Measurements from ENCODE around the gene SMAD7. TPM values are rescaled to one million over a fixed set of nuclear protein-coding genes. Genes with fewer than 3 reads are reported as not detected.

SMAD7 gene
- total RNA-seq, 1 experiment from 2014 or later: 78.3 TPM

DNA sequence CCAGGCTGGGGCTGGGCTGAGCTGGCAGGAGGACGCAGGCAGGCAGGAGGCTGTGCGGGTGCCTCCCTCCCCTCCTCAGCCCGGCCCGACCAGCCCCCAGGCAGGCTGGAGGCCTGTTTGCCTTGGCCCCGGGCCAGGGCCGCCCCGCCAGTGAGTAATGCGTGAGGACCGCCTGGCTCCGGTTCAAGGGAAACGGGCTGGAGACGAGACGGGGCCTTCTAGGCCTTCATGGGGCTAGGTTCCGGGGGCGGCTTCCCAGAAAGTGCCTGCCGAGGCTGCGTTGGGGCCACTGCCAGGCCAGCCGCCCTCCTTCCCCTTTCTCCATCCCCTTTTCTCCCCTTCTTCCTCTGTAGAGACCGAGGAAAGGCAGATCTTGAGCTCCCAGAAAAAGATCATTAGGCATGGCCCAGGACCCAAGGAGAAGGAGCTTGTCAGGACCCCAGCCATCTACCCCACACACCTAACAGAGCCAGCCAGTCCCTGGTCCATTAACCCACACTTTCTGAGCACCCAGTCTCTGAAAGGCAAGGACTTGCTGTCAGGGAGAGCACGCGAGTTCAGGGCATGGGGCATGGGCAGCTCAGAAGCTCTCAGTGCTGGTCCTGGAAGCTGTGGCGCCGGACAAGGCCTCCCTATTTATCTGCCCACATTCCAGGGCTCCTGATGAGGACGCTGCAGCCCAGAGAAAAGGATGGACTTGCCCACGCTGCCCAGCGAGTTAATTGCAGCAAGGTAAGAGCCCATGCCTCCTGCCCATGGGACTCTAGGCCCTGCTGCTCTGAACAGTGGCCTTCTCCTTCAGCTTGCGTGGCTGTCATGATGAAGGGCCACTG, 48.5 kb downstream of the SMAD7 start:
- Histone ChIP-seq H3K36me3 (replicated peaks; ENCODE audit: control insufficient read depth, insufficient read depth, low read length) (no peaks in the 10 kb centered on the region), H3K4me3 (ENCODE audit: insufficient read depth, low read depth, low read length) (no peak overlapping the region), H3K27me3 (ENCODE audit: control insufficient read depth, insufficient read depth, low read length) (no peaks in the 10 kb centered on the region)
- DNase-seq: no peak

DNA sequence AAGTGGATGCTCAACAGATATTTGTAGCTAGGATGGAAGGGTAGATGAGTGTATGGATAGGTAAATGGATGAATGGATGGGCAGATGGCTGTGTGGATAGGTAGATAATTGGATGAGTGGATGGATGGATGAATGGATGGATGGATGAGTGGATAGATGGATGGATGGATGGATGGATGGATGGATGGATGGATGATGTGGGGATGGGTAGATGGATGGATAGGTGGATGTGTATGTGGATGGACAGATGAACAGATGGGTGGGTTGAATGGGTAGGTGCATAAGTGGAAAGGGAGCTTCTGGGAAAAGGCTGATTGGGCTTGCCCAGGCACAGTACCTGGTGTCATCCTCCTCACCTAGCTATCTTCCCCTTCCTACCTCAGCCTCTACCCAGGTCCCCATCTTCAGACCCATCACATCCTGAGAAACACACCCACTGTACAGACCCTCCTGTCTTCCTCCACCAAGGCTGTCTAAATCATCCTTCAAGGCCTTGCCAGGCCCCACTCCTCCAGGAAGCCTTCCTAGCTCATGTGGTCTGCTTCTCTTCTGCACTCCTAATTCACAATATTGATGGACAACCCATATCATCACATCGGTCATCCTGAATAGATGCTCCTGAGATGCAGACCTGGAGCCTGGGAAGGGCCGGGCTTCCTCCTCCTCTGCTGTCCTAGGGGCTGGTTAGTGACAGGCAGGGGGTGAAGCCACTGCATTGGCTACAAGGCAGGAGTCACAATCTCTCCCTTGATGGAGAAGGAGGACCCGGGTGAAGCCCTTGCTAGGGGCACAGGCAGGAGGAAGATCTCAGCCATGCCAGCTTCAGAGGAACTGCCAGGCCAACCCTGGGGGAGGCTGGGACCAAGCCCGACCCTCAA, 49.4 kb downstream of the SMAD7 start:
- Histone ChIP-seq H3K36me3 (replicated peaks; ENCODE audit: control insufficient read depth, insufficient read depth, low read length) (no peaks in the 10 kb centered on the region), H3K4me3 (ENCODE audit: insufficient read depth, low read depth, low read length) (no peak overlapping the region), H3K27me3 (ENCODE audit: control insufficient read depth, insufficient read depth, low read length) (no peaks in the 10 kb centered on the region)
- DNase-seq: no peak

DNA sequence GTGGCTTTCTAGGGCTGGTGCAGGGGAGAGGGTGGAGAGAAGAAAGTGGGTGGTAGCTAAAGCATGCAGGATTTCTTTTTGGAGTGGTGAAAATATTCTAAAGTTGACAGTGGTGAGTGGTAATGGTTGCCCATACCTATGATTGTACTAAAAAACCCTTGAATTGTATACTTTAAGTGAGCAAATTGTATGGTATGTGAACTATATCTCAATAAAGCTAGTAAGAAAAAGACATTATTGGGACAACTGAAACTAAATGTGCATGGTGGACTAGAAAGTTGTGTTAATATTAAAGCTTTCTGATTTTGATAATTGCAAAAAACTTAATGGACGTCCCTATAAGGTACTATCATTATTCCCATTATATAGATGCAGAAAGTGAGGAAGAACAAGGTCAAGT, 50.3 kb downstream of the SMAD7 start:
- H3K27me3 ChIP-seq (ENCODE audit: control insufficient read depth, insufficient read depth, low read length): no peaks in the 10 kb centered on the region
- no peak overlapping the region for H3K4me3 ChIP-seq (ENCODE audit: insufficient read depth, low read depth, low read length)
- DNase-seq: no peak

GRCh38 chr18:48899558-48900174, 51.1 kb downstream of the SMAD7 start:
- Histone ChIP-seq H3K36me3 (replicated peaks; ENCODE audit: control insufficient read depth, insufficient read depth, low read length) (no peaks in the 10 kb centered on the region), H3K27me3 (ENCODE audit: control insufficient read depth, insufficient read depth, low read length) (no peaks in the 10 kb centered on the region), H3K4me3 (ENCODE audit: insufficient read depth, low read depth, low read length) (no peak overlapping the region)
- no peak for DNase-seq

More for the DNA sequence above, 50.3 kb downstream of the SMAD7 start:
- H3K36me3 ChIP-seq (replicated peaks; ENCODE audit: control insufficient read depth, insufficient read depth, low read length): no peaks in the 10 kb centered on the region

- Histone ChIP-seq H3K27me3 (ENCODE audit: control insufficient read depth, insufficient read depth, low read length) (no peaks in the 10 kb centered on the region), H3K36me3 (replicated peaks; ENCODE audit: control insufficient read depth, insufficient read depth, low read length) (no peaks in the 10 kb centered on the region), H3K4me3 (ENCODE audit: insufficient read depth, low read depth, low read length) (no peak overlapping the region)
- no peak for DNase-seq
Measured at GRCh38 chr18:48898521-48898920, 52.2 kb downstream of the SMAD7 start.

GRCh38 chr18:48897531-48897930, 53.2 kb downstream of the SMAD7 start:
- Histone ChIP-seq H3K27me3 (ENCODE audit: control insufficient read depth, insufficient read depth, low read length) (no peaks in the 10 kb centered on the region), H3K4me3 (ENCODE audit: insufficient read depth, low read depth, low read length) (no peak overlapping the region), H3K36me3 (replicated peaks; ENCODE audit: control insufficient read depth, insufficient read depth, low read length) (no peaks in the 10 kb centered on the region)
- DNase-seq: no peak

- H3K27me3 ChIP-seq (ENCODE audit: control insufficient read depth, insufficient read depth, low read length): no peaks in the 10 kb centered on the region
- H3K4me3 ChIP-seq (ENCODE audit: insufficient read depth, low read depth, low read length): no peak overlapping the region
- DNase-seq: peak; percentile 89
- H3K36me3 ChIP-seq (replicated peaks; ENCODE audit: control insufficient read depth, insufficient read depth, low read length): no peaks in the 10 kb centered on the region
Measured at GRCh38 chr18:48896875-48897511, 53.8 kb downstream of the SMAD7 start.

DNA sequence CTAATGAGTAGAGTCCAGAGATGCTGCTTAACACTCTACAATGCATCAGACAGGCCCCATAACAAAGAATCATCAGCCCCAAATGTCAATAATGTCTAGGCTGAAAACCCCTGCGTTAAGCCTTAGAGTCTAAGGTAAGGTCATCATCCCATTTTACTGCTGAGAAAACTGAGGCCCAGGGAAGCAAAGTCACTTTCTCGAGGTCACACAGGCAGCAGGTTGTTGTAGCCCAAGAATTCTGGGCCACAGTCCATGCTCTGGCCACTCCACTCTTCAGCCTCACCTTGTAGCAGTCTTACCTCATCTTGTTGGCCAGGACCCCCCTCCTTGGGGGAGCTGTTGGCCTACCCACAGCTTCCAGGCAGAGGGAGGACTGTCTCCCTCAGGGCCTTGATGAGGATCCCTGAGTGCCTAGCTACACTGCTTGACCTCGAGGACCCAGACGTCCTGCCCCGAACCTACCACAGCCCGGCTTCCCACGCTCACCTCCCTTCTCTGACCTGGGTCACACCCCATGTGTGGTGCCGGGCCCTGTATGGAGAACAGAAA, 54.4 kb downstream of the SMAD7 start:
- Histone ChIP-seq H3K4me3 (ENCODE audit: insufficient read depth, low read depth, low read length) (no peak overlapping the region), H3K27me3 (ENCODE audit: control insufficient read depth, insufficient read depth, low read length) (no peaks in the 10 kb centered on the region), H3K36me3 (replicated peaks; ENCODE audit: control insufficient read depth, insufficient read depth, low read length) (no peaks in the 10 kb centered on the region)
- DNase-seq: no peak

DNA sequence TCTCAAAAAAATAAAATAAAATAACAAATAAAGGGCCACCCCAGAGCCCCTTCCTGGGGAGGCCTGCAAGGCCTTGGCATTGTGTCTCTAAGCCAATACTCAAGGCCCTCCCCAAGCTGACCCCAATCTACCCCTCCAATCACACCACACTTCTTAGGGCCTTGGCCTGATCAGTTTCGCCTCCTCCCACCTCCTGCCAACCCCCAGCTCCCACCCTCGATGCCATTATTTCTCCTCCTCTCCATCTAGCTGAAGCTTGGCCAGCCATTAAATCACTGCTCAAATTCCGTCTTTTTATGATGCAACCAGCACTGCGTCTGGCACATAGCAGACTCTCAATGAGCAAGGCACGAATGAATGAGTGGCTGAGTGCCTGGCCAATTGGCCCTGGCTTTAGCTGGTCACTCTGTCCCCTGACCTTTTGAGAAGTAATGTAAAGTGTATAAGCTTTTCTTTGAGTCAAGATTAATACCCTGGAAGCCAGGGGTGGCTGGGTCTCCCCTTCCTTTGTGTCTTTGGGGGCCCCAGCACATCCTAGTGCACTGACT, 55.9 kb downstream of the SMAD7 start:
- H3K4me3 ChIP-seq (ENCODE audit: insufficient read depth, low read depth, low read length): no peak overlapping the region
- H3K27me3 ChIP-seq (ENCODE audit: control insufficient read depth, insufficient read depth, low read length): no peaks in the 10 kb centered on the region
- DNase-seq: no peak
- no peaks in the 10 kb centered on the region for H3K36me3 ChIP-seq (replicated peaks; ENCODE audit: control insufficient read depth, insufficient read depth, low read length)

DNA sequence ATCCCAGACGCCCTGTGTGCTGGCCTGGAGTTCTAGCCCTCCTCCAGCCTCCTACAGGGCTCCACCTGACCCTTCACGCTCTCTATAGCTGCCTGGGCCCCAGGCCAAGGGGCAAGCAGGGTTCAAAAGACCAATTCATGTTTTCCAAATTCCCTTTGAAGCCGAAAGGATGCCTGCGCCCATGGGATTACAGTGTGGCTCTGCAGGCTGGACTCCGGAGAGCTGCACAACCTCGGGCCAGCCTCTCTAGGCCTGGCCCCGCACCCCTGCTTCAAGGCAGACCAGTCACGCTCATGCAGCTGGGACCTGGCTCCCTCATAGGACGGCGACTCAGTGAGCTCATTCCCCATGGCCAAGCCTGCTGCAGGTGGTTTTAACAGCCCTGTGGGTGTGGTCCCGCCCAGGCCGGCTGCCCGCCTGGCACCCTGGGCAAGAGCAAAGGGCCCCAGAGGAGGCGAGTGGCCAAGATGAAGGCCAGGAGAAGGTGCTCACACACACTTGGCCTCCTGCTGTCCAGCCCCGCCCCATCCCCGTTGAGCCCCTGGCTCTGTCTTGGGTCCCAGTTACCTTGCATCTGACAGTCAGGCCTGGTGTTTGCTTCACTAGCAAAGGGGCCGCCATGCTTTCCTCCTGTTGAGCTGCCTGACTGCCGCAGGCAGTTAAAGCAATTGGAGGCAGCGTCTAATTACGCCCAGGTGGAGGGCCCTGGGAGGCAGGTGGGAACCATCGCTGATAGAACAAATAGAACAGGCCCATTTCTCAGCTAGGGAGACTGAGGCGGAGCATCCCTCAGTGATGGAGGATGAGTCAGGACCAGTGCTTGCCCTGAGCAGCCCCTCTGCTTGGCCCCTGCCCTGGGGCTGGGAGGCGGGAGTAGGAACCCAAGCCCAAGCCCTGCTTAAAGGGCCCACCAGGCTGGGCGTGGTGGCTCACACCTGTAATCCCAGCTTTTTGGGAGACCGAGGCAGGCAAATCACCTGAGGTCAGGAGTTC, 56.9 kb downstream of the SMAD7 start:
- H3K36me3 ChIP-seq (replicated peaks; ENCODE audit: control insufficient read depth, insufficient read depth, low read length): no peaks in the 10 kb centered on the region
- H3K27me3 ChIP-seq (ENCODE audit: control insufficient read depth, insufficient read depth, low read length): no peaks in the 10 kb centered on the region
- no peak for DNase-seq
- no peak overlapping the region for H3K4me3 ChIP-seq (ENCODE audit: insufficient read depth, low read depth, low read length)

DNA sequence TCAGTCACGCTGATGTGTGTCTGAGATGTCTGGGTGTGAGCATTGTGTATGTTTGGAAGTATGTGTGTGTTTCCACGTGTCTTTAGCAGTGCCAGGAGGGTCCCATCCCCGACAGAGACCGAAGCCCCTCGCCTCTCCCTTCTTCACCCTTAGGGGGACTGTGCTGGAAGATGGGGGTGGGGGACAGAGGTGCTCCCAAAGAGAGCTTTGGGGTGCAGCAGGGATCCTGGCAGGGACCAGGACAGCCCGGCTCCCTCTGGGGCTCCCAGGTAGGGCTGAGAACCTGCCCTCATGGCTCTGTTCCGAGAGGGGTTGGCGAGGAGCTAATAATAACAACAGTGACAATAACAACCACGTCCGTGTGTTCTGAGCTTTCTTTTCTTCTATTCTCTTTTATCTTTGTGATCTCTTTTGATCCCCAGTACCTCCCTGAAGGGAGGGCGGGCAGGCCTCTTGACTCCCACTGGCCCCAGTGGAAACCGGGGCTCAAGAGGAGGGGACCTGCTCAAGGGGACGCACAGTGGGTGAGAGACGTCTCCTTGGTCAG, 57.6 kb downstream of the SMAD7 start:
- DNase-seq: no peak
- Histone ChIP-seq H3K27me3 (ENCODE audit: control insufficient read depth, insufficient read depth, low read length) (no peaks in the 10 kb centered on the region; the same call in 1 of the 2 replicates), H3K4me3 (ENCODE audit: insufficient read depth, low read depth, low read length) (no peak overlapping the region), H3K36me3 (replicated peaks; ENCODE audit: control insufficient read depth, insufficient read depth, low read length) (no peaks in the 10 kb centered on the region)

- no peak for DNase-seq
- Histone ChIP-seq H3K4me3 (ENCODE audit: insufficient read depth, low read depth, low read length) (no peak overlapping the region), H3K27me3 (ENCODE audit: control insufficient read depth, insufficient read depth, low read length) (no peaks in the 10 kb centered on the region; the same call in 1 of the 2 replicates)
Measured at GRCh38 chr18:48892146-48892855, 58.5 kb downstream of the SMAD7 start.

More at GRCh38 chr18:48892146-48892855, 58.5 kb downstream of the SMAD7 start:
- H3K36me3 ChIP-seq (replicated peaks; ENCODE audit: control insufficient read depth, insufficient read depth, low read length): no peaks in the 10 kb centered on the region

Data from H7 (cell line).